ENCODE data around the gene SPTSSB.

The SPTSSB gene

DNA sequence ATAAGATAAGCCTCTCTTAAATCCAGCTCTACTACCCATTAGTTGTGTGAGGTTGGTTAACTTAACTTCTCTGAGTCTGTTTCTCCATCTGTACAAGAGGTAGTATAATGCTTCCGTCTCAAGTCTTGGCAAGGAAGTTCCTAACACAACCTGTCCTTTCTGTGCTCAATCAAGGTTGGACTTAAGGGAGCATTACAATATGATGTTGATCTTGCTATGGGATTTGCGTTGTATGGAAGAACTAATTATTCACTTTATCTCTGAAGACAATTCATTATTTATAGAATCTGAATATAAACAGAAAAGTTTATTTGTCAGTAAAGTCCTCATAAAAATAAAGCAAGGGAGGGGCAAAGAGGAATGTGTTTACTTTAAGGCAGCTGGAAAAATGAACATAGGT, 18.9 kb upstream of the SPTSSB start:
- no peak for DNase-seq

DNA sequence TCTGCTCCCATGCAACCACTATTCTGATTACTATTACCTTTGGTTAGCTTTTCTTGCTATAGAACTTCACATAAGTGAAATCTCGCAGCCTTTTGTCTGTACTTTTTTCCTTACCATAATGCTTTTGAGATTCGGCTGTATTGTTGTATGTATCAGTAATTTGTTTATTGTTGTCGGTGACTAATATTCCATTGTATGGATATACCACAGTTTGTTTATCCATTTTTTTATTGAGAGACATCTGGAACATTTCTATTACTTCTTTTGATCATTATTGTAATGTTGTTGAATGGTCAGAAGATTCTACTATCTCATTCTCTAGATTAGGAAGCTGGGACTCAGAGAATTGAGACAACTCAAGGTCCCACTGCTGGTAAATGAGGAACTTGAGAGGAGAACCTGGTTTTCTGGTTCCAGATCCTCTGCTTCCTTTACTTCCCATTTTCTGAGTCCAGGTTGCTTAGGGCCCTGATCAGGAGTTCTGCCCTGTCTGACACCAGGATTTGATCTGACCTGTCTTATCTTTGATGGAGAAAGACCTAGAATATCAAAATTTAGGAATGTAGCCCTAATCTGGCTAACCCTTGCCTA, 18.2 kb upstream of the SPTSSB start:
- no peak for DNase-seq

DNA sequence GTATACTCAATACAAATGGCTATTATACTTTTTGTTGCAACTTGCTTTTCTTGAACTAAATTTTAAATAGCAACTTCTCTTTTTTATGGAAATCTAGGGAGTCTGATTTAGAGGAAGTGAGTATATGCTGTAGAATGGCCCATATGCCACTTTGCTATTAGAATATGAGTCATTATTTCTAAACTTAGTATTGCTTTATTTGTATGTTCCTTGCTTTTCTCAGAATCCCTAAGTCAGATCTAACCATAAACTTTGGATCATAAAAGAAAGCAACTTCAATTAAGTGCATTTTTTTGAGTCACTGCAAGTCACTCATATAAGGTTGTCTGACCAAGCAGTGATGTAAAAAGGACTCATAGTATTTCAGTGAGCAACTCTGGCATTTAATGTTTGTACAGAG, 17.5 kb upstream of the SPTSSB start:
- DNase-seq, result no peak

DNA sequence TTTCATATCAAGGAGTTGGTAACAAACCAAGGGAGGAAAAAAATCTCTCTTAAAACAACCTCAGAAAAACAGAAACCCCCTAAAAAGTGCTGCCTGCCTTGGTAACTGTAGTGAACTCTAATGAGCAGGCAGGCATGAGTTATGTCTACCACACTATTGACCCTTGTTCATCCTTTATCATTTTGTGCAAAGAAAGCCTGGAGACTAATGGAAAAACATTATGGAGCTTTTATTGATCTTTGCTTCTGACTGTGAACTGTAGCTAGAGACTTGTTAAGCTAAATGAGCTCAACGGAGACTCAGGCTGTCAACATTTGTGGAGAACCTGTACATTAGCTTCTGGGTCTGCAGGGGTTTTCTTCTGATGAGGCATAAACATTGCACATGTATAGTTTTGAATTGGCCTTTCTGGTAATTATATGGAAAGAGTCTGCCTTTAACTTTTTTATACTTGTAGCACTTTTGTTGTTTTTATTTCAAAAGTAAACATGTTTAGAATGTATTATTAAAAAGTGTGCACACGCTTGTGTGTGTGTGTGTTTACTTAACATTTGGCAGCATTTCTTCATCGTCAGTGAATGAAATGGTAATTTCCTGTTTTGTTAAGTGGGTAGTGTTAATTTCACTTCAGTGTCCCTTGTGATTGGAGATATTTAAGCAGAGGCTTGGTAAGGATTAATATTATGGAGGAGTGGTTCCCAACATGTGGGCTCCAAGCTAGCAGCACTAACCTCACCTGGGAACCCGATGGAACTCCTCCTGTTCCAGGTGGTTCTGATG, 15.9 kb upstream of the SPTSSB start:
- no peak for DNase-seq

DNA sequence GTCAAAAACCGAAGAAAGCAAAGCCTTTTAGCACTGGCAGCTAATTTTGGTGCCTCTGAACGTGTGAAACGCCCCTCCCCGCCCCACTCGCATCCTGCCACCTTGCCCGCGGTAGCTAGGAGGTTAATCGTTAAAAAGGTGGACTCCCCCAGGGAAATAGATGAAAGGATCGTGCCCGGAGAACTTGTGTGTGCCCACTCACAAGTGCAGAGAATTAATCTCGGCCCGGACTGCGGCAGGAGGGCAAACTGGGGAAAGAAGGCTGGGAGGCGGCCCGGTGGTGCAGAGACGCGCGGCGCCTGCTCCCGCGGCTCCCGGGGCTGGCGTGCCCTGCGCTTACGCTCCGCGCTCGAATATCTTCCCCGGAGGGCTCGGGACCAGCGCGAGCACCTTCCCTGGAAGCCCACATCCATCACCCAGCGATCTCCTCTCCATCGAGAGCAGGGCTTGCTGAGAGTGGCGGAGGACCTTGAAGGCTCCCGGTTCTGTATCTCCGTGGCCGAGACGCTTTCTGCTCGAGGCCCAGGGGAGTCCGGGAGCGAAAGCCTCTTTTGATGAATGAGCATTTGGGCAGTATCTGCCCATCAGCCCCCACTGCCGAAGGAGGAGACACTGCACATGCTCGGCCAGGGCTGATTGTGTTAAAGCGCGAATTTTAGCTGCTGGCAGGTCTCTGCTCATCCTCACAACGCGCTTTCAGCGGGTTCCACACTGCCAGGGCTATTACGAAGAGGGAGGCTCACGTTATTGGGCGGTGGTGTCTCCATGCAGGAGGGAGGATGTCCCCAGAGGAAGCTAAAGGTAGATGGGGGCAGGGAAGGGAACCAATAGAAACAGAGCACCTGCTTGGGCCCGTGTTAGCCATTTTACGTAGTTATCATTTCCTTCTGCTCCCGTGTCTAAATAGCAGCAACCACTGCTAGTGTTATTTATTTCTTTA, 1.3 kb upstream of the SPTSSB start:
- DNase-seq, result peak in 1 of 2 donors; percentile 14

DNA sequence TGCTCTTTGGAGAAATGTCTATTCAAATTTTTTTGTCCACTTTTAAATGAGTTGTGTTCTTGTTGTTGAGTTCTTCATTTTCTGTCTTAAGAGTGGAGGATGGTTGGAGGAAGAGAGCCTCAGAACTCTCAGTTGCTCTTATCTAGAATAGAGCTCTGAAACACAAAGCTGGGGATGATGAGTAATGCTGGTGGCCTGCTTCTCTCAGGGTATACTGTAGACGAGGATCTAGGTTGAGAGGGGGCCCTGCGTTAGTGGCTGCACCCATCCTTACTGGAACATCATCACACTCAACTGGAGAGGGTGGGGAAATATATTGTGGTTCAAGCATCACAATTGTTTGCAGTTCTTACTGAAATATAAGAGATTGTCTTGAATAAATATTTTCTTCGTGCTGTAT, 1.8 kb downstream of the SPTSSB start:
- DNase-seq, result no peak

DNA sequence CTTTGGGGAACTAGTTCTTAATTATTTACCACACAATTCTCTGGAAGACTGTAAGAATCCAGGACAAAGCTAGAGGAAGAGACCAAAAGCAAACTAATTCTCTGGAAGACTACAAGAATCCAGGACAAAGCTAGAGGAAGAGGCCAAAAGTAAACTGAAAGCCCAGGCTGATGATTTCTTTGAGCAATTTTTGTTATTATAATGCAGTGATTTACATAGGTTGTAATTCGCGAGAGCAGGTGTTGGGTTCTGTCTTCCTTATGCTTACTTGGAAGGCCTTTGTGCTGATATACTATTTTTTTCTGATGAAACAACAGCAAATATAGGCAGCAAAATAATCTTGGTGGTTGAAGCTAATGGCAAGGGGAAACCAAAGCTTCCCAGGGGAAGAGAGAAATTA, 5.2 kb downstream of the SPTSSB start:
- no peak for DNase-seq

DNA sequence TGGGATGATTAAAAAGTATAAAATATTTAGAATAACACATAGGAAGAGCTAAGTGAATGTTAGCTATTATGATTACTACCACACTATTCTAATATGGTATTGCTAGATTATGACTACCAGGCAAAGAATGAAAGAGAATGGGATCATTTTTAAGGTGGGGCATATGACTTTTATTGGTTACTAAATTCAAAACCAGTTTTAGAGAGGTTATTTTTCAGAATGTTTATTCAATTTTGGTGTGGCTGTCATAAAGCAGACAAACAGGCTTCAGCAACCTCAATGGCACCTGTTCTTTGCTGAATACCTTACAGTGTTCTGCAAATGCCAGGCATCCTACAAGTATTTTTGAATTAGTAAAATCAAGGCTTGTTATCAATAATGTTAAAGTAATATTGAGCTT, 12.8 kb downstream of the SPTSSB start:
- DNase-seq, result no peak

DNA sequence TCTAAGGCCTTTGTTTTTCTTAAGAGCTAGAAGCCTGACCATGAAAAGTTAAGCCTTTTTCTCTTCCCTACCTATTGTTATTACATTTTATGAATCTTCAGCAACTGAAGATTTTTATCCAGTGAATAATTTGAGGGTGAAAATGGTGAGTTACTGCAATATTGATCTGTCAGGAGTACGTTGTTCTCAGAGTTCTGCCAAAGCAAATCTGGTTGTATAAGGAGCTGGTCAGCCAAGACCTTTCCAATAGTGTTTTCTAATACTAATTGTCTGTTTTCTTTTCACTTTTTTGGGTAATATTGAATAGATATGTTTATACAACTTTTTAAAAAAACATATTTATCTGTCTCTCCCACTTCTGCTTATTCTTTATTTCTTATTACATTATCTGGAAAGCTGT, 15.0 kb downstream of the SPTSSB start:
- no peak for DNase-seq

DNA sequence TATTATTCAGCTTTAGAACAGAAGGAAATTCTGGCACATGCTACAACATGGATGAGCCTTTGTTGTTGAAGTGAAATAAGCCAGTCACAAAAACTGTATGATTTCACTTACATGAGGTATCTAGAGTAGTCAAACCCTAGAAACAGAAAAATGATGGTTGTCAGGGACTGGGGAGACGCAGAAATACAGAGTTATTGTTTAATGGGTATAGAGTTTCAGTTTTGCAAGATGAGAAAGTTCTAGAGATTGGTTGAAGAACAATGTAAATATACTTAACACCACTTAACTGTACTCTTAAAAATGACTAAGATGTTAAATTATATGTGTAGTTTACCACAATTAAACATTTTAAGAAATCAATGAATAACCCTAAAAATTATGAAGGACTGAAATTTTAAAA, 15.8 kb downstream of the SPTSSB start:
- DNase-seq, result no peak

DNA sequence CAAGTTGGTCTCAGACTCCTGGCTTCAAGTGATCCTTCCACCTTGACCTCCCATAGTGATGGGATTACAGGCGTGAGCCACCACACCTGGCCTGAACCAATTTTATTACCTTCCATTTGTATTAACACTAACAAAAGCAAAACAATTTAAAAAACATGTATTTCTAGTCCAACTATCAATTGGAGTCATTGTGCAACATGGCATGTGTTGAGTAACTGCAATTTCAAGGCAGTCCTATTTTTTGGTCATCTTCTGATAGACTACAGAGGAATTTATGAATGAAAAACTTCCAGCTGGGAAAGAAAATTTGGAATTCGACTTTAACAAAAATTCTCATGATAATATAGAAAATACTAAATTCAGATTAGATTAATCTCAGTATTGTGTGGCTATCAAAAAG, 16.8 kb downstream of the SPTSSB start:
- no peak for DNase-seq

DNA sequence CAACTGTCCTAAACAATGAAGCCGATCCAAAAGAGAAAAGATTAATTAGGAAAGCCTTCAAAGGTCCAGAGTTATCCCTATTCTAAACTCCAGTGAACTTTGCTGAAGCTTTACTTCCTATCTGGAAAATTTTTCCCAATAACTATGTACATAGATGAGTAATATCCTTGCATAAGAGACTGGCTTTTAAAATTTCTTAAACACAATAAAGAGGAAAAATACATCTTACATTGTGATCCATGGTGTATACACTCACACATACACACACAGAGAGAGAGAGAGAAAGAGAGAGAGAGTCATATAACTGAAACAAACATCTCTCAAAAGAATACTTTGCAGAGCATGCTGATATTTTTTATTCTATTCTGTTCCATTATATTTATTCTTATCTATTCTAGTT, 20.0 kb downstream of the SPTSSB start:
- DNase-seq, result no peak

DNA sequence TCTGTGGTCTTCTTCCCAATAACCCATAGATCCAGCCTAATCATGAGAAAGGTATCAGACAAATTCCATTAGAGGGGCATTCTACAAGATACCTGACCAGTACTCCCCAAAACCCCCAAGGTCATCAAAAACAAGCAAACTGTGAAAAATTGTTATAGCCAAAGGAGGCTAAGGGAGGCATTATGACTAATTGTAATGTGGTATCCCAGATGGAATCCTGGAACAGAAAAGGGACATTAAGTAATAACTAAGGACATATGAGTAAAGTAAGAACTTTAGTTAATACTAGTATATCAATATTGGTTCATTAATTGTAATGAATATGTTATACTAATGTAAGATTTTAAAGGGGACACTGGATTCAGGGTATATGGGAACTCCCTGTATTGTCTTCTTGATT, 20.4 kb downstream of the SPTSSB start:
- DNase-seq, result no peak

DNA sequence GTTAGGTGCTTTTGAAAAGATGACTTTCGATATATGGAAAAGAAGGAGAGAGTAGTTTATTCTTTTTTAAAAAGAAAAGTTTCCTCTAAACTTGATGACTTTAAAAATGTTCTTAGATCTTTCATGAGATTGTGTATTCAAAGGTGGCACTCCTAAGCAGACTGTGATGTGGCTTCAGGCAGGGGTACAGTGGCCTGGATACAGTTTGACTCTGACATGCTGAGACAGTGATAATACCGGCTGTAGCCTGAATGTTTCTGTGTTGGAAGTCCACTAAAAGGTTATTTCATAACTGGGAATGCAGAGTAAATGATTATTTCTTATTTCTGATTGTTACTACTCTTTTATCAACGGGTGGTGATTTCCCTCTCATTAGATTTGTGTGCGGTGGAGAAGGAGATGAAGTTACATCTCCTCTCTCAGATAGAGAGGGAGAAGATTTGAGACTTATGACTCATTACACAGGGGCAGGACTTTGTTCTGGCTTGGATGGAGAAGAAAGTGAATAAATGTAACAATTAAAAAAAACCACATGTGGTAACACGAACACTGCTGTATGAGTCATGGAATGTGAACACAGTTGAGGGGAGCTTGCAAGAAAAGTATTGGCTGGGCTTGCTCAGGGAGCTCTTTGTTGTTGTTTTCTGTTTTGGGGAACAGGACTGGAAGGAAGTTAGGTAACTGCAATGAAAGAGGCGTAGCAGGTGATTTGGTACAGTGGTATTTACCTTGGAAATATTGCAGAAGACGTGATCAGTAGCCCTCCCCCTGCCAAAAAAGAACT, 21.6 kb downstream of the SPTSSB start:
- peak; percentile 39 to 41 for DNase-seq

DNA sequence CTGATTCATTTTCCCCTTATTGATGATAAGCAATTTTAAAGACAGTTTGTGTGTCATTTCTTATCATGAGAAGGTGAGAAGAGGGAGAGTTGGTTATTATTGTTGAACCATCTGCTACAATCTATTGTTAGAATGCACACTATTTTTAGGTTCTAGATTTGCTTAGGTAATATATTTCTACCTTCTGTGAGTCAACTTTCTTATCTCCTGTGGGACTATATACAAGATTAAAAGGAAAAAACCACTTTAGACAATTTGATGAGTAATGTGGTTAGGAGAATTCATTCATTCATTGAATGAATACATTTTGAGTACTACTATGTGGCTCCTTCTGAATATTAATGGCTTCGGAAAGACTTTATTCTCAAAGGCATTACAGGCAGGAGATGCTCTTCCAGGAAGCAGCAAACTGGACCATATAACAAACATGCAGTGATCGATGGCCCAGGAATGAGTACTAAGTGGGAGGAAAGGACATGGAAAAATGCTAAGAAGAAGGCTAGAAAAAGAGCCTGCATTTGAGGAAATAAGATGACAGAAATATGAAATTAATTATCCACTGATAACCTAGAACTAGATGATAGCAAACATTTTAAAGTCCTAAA, 22.4 kb downstream of the SPTSSB start:
- no peak for DNase-seq

DNA sequence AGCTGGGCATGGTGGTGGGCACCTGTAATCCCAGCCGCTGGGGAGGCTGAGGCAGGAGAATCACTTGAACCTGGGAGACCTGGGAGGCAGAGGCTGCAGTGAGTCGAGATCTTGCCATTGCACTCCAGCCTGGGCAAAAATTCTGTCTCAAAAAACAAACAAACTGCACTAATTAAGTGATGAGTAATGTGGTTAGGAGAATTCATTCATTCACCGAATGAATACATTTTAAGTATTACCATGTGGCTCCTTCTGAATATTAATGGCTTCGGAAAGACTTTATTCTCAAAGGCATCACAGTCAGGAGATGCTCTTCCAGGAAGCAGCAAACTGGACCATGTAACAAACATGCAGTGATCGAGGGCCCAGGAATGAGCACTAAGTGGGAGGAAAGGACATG, 23.6 kb downstream of the SPTSSB start:
- DNase-seq, result no peak

DNA sequence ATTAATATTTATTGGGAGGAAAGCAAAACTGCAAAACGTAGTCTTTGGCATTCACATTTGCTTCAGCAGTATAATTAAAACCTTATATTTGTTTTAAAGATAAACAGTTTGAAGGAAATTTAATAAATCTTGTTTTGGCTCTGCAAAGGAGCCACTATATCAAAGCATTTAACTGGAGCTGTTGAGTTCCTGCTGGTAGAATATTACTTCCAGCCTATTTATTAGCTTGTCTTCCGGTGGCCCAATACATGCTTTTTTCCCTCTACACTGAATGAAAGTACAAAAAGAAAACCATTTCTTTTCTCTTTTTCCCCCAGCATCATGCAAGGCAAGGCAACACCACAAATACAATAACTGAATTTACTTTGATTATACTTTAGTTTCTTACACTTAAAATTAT, 26.3 kb downstream of the SPTSSB start:
- DNase-seq, result no peak

DNA sequence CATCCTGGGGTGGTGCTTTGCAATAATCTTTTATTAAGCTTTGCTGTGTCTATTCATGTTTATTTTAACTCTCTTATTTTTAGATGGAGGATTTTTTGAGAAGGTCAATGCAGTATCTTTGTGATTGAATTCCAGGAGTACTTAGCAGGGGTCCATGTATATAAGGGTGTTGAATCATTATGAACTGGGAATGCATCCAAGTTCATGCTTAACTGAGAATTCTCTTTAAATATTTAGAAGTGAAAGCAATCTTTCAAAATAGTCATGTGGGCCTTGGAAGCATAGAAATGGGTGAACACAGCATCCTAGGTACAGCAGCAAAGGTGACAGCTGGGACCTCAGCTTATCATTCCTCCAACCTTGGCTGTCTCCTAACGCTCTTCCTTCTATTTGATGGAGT, 27.3 kb downstream of the SPTSSB start:
- DNase-seq, result no peak

DNA sequence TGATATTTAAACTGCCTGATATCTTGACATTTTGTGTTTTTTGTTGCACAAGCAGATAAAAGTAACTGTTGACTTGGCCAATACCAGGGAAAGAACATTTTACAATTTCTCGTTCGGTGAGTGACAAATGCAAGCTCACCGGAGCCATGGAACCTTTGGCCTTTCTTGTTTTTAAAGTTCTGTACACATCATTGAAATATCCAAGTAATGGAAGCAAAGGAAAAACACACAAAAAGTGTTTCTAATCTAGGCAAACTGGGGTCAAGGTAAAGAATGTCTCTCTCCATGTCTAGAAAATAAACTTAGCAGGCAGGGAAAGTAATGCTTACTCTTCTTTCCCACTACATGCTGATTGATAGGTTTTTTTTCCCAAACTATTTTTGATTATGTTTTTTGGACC, 27.8 kb downstream of the SPTSSB start:
- DNase-seq, result no peak

DNA sequence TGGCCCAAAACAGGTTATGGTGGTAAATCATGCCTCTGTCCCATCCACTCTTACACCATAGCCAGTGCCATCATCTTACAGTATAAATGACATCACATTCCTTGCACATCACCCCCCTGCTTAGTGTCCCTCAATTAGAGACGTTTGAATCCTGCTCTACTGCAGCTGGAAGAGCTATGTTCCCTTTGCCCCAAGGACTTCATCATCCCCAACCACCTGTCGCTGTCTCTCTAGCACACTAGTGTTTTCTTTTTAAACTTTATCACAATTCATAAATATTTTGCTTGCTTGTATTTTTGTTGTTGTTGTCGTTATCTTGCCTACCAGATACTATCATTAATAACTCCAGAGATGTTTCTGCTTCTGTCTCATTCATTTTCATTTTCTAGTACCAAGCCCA, 28.7 kb downstream of the SPTSSB start:
- DNase-seq, result no peak

DNA sequence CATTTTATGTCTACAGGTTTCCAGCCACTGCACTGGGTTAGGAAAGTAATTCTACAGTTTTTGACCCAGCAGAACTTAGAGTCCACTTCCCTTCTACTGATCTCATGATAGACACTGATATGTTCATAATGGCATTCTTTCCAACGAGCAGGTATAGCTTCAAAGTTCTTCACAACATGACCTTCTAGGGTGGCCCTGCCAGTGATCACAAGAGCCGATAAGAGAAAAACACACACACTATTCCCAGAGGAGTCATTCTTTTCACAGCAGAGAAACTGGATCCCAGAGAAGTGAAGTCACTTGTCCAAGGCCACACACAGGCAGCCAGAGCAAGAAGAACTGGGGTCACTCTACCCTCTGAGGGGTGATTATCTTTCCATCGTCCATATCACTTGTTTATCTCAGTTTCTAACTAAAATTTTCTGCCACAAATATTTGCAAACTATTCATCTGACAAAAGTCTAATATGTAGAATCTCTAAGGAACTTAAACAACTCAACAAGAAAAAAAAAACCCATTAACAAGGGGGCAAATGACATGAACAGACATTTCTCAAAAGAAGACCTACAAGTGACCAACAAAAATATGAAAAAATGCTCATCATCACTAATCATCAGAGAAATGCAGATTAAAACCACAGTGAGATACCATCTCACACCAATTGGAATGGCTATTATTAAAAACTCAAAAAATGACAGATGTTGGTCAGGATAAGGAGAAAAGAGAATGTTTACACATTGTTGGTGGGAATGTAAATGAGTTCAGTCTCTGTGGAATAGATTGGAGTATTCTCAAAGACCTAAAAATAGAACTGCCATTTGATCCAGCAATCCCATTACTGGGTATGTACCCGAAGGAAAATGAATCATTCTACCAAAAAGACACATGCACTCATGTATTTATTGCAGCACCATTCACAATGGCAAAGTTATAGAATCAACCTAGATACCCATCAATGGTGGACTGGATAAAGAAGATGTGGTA, 31.5 kb downstream of the SPTSSB start:
- no peak for DNase-seq
